DOHH2 (cell line): ENCODE data around the gene PDE9A.

Experiments
- H3F3A ChIP-seq: fragments of 200-600 bp; sonication (generic), shearing (Covaris generic); 2 replicates; pipeline ENCODE4 v1.6.0; 2016; ENCODE audit warnings: antibody characterized with exemption, mild to moderate bottlenecking; ENCODE audit not compliant: control insufficient read depth, insufficient read depth
- H3K27ac ChIP-seq: fragments of 200-600 bp; sonication (generic); 2 replicates; pipeline ENCODE4 v1.5.1; 2014; ENCODE audit warnings: low read depth, mild to moderate bottlenecking, low read length, moderate library complexity
- H3K27me3 ChIP-seq: fragments of 200-600 bp; sonication (generic); 2 replicates; pipeline ENCODE4 v1.6.1; 2014; ENCODE audit warnings: mild to moderate bottlenecking, low read length, mixed read lengths; ENCODE audit not compliant: control insufficient read depth
- H3K36me3 ChIP-seq: fragments of 200-600 bp; sonication (generic); 2 replicates; pipeline ENCODE4 v1.6.1; 2014; ENCODE audit warnings: mild to moderate bottlenecking, low read length, moderate library complexity, mixed read lengths; ENCODE audit not compliant: control insufficient read depth
- H3K4me1 ChIP-seq: fragments of 200-600 bp; sonication (generic); 2 replicates; pipeline ENCODE4 v1.6.1; 2014; ENCODE audit warnings: mild to moderate bottlenecking, low read length, mixed read lengths; ENCODE audit not compliant: control insufficient read depth
- H3K4me2 ChIP-seq: fragments of 200-600 bp; sonication (generic); 2 replicates; pipeline ENCODE4 v1.6.0; 2014; ENCODE audit warnings: mild to moderate bottlenecking, low read length, moderate library complexity
- H3K4me3 ChIP-seq: fragments of 200-600 bp; sonication (generic); 2 replicates; pipeline ENCODE4 v1.5.1; 2014; ENCODE audit warnings: mild to moderate bottlenecking, low read length, mixed read lengths
- H3K79me2 ChIP-seq: fragments of 200-600 bp; sonication (generic); 2 replicates; pipeline ENCODE4 v1.6.1; 2014; ENCODE audit warnings: mild to moderate bottlenecking, low read length, mixed read lengths; ENCODE audit not compliant: control insufficient read depth
- H3K9me2 ChIP-seq: fragments of 200-600 bp; sonication (generic); replicated peaks from 2 replicates; pipeline ENCODE4 v1.6.1; 2014; ENCODE audit warnings: mild to moderate bottlenecking, low read length, mixed read lengths; ENCODE audit not compliant: control insufficient read depth
- H3K9me3 ChIP-seq: fragments of 200-600 bp; sonication (generic); 2 replicates; pipeline ENCODE4 v1.6.1; 2014; ENCODE audit warnings: antibody characterized with exemption, low read length, mixed read lengths; ENCODE audit not compliant: control insufficient read depth, insufficient read depth
- H4K20me1 ChIP-seq: fragments of 200-600 bp; sonication (generic); 2 replicates; pipeline ENCODE4 v1.6.0; 2014; ENCODE audit warnings: low read depth, mild to moderate bottlenecking, antibody characterized with exemption, low read length, moderate library complexity; ENCODE audit not compliant: control insufficient read depth, insufficient read depth
- EZH2phosphoT487 ChIP-seq: fragments of 200-600 bp; sonication (generic); IDR thresholded peaks from 2 replicates; pipeline ENCODE4 v1.6.1; 2017; ENCODE audit warnings: borderline replicate concordance, mild to moderate bottlenecking, antibody characterized with exemption, low read length, moderate library complexity, mixed read lengths
- TF ChIP-seq, protein P1 (sequence below): fragments of 200-600 bp; sonication (generic); IDR thresholded peaks from one replicate; pipeline ENCODE4 v1.5.1; 2014; ENCODE audit warnings: antibody characterized with exemption, mild to moderate bottlenecking, low read depth, low read length; ENCODE audit not compliant: poor library complexity, severe bottlenecking

Gene PDE9A

DNA sequence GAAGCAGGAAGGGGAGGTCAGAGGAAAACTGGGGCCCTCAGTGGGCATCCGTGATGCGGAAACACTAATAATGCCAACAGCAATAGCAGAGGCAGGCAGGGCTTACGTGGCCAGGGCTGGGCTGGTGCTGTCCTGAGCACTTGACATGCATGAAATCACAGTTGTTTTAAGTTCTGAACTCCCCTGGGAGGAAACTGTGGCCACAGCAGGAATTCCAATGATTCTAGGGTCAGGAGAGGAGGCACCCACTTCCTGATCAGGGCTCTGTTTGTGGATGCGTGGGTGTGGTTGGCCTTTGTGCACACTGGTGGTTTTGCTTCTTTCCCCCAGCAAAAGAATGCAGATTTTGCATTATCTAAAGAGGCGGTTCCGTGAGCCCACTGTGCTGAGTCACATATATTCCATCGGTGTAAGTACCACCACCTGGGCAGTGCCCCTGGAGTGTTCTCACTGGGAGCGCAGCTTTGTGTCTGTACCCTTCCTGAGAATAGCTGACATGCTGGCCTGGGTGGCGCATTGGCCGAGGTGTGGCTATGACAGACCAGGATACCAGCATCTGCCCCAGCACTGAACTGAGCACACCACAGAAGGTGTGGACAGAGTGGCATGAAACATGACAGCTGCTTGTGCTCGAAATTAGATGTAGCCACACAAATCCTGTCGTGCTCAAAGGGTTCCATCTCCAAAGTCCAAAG, 71.0 kb downstream of the PDE9A start:
- Histone ChIP-seq H4K20me1 (no peaks in the 10 kb centered on the region), H3K4me1 (no peaks in the 10 kb centered on the region), H3K4me2 (no peak overlapping the region), H3F3A (no peaks in the 10 kb centered on the region), H3K79me2 (no peaks in the 10 kb centered on the region), H3K4me3 (no peak overlapping the region), H3K36me3 (no peaks in the 10 kb centered on the region), H3K9me2 (no peaks in the 10 kb centered on the region), H3K9me3 (no peaks in the 10 kb centered on the region), H3K27me3 (no peaks in the 10 kb centered on the region), H3K27ac (no peak overlapping the region)
- no peak for TF ChIP-seq EZH2phosphoT487
- TF ChIP-seq, protein P1, sequence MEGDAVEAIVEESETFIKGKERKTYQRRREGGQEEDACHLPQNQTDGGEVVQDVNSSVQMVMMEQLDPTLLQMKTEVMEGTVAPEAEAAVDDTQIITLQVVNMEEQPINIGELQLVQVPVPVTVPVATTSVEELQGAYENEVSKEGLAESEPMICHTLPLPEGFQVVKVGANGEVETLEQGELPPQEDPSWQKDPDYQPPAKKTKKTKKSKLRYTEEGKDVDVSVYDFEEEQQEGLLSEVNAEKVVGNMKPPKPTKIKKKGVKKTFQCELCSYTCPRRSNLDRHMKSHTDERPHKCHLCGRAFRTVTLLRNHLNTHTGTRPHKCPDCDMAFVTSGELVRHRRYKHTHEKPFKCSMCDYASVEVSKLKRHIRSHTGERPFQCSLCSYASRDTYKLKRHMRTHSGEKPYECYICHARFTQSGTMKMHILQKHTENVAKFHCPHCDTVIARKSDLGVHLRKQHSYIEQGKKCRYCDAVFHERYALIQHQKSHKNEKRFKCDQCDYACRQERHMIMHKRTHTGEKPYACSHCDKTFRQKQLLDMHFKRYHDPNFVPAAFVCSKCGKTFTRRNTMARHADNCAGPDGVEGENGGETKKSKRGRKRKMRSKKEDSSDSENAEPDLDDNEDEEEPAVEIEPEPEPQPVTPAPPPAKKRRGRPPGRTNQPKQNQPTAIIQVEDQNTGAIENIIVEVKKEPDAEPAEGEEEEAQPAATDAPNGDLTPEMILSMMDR, result no peak

DNA sequence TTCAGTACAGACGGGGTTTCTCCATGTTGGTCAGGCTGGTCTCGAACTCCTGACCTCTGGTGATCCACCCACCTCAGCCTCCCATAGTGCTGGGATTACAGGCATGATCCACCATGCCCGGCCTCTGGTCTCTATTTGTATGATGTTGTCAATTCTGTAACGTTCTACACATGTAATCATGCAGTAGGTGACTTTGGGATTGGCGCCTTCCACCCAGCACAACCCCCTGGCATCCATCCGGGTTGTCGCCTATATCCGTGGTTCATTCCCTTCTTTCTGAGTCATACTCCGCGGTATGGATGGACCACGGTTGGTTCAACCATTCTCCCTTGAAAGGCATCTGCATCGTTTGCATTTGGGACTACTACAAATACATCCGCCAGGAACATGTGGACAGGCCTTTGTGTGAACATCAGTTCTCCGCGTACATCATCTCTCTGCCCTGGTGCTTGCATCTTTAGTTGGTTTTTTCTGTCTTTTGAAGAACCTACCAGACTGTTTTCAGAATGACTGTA, 72.1 kb downstream of the PDE9A start:
- H3K27me3 ChIP-seq, result no peaks in the 10 kb centered on the region
- H4K20me1 ChIP-seq, result no peaks in the 10 kb centered on the region
- no peak for TF ChIP-seq EZH2phosphoT487
- TF ChIP-seq, protein P1, result no peak
- no peak overlapping the region for H3K27ac ChIP-seq
- no peaks in the 10 kb centered on the region for H3K79me2 ChIP-seq
- H3K4me3 ChIP-seq, result no peak overlapping the region
- H3K9me2 ChIP-seq, result no peaks in the 10 kb centered on the region
- H3K4me1 ChIP-seq, result no peaks in the 10 kb centered on the region
- no peaks in the 10 kb centered on the region for H3F3A ChIP-seq
- H3K36me3 ChIP-seq, result no peaks in the 10 kb centered on the region
- no peak overlapping the region for H3K4me2 ChIP-seq
- no peaks in the 10 kb centered on the region for H3K9me3 ChIP-seq

DNA sequence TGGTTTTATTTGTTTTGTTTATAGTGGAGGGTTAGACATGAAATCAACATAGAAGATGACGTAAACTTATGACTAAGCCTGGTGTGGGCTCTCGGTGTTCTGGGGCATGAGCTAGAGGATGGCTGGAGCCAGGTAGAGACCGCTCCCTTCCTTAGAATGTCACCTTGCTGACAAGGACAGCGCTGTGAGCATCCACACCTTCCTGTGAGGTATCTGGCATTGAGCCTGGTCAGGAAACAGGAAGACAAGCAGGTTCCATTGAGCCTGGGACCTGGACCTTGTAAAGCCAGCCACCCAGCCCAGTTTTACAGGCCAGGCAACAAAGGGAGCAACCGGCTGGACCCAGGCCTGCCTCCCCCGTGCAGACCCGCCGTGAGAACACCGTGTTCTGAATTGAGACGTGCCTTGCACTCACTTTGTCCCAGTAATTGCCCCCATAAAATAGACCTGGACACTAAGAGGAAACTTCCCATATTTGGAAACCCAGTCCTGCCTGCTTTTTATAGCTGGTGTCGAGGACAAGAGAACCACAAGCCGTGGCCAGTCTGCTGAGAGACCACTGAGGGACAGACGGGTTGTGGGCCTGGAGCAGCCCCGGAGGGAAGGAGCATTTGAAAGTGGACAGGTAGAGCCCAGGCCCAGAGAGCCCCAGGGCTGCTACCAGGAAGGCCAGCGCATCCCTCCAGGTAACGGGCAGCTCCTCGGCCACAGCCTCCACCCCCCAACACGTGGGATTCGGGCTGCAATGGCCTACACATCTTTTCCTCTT, 78.0 kb downstream of the PDE9A start:
- Histone ChIP-seq H3K79me2 (no peaks in the 10 kb centered on the region), H3F3A (no peaks in the 10 kb centered on the region), H3K4me3 (no peak overlapping the region), H3K9me3 (no peaks in the 10 kb centered on the region), H3K9me2 (no peaks in the 10 kb centered on the region), H3K36me3 (peaks cover 2% of the 10 kb centered on the region; the same call in 1 of the 2 replicates), H3K4me1 (no peaks in the 10 kb centered on the region), H3K27ac (no peak overlapping the region), H3K27me3 (no peaks in the 10 kb centered on the region), H4K20me1 (no peaks in the 10 kb centered on the region), H3K4me2 (no peak overlapping the region)
- TF ChIP-seq, protein P1, result no peak
- TF ChIP-seq EZH2phosphoT487, result no peak
